HEK293T (cell line): Measurements from ENCODE around the gene LONP2.
"Not testable (repeated sequence)": the region's sequence is repeated elsewhere in the genome, so short reads cannot be mapped to it uniquely, and the experiment has no call there.

Experiments
- CTCF ChIA-PET: fragments of 350-600 bp; formaldehyde crosslinking; extraction: SDS; loops from one replicate; lab custom pipeline; 2021; ENCODE audit warnings: antibody characterized with exemption, inconsistent platforms; lab: Yijun Ruan, JAX
- POLR2A ChIA-PET: fragments of 350-600 bp; formaldehyde crosslinking; extraction: SDS; loops from one replicate; lab custom pipeline; 2020; ENCODE audit warnings: antibody characterized with exemption, inconsistent platforms; lab: Yijun Ruan, JAX
- DNase-seq: peaks from one replicate; pipeline ENCODE4 v3.0.0; 2012; ENCODE audit warnings: mixed read lengths; ENCODE audit errors: extremely low spot score
- ARNT ChIP-seq: fragments of 450-650 bp; IDR thresholded peaks from 2 replicates; pipeline ENCODE4 v1.6.1; 2017; ENCODE audit warnings: mild to moderate bottlenecking
- BHLHE40 ChIP-seq: fragments of 450-650 bp; IDR thresholded peaks from 2 replicates; pipeline ENCODE4 v1.6.1; 2016; ENCODE audit warnings: mild to moderate bottlenecking, moderate library complexity, borderline replicate concordance
- CTBP1 ChIP-seq: fragments of 450-650 bp; IDR thresholded peaks from 2 replicates; pipeline ENCODE4 v1.6.1; 2016; ENCODE audit warnings: borderline replicate concordance
- ELF4 ChIP-seq: fragments of 450-650 bp; IDR thresholded peaks from 2 replicates; pipeline ENCODE4 v1.6.1; 2017; ENCODE audit warnings: antibody characterized with exemption
- FOXA1 ChIP-seq: fragments of 450-650 bp; IDR thresholded peaks from 2 replicates; pipeline ENCODE4 v1.6.1; 2016; ENCODE audit warnings: mild to moderate bottlenecking
- FOXK2 ChIP-seq: fragments of 450-650 bp; IDR thresholded peaks from 2 replicates; pipeline ENCODE4 v1.6.1; 2016; ENCODE audit warnings: mild to moderate bottlenecking
- FOXM1 ChIP-seq: fragments of 450-650 bp; IDR thresholded peaks from 2 replicates; pipeline ENCODE4 v1.6.1; 2017; ENCODE audit warnings: mild to moderate bottlenecking, borderline replicate concordance
- HDGF ChIP-seq: fragments of 450-650 bp; IDR thresholded peaks from 2 replicates; pipeline ENCODE4 v1.6.1; 2017; ENCODE audit warnings: antibody characterized with exemption, borderline replicate concordance
- L3MBTL2 ChIP-seq: fragments of 450-650 bp; conservative IDR thresholded peaks from 2 replicates; pipeline ENCODE4 v1.6.1; 2016; ENCODE audit warnings: mild to moderate bottlenecking
- LEF1 ChIP-seq: fragments of 450-650 bp; IDR thresholded peaks from 2 replicates; pipeline ENCODE4 v1.6.1; 2017; ENCODE audit warnings: mild to moderate bottlenecking, borderline replicate concordance
- NFRKB ChIP-seq: fragments of 450-650 bp; IDR thresholded peaks from 2 replicates; pipeline ENCODE4 v1.6.1; 2016; ENCODE audit warnings: mild to moderate bottlenecking, moderate library complexity
- SP1 ChIP-seq: fragments of 450-650 bp; IDR thresholded peaks from 2 replicates; pipeline ENCODE4 v1.6.1; 2017
- SUZ12 ChIP-seq: fragments of 450-650 bp; IDR thresholded peaks from 2 replicates; pipeline ENCODE4 v1.6.1; 2016; ENCODE audit warnings: mild to moderate bottlenecking
- TARDBP ChIP-seq: fragments of 450-650 bp; IDR thresholded peaks from 2 replicates; pipeline ENCODE4 v1.6.1; 2016
- ZNF384 ChIP-seq: fragments of 450-650 bp; IDR thresholded peaks from 2 replicates; pipeline ENCODE4 v1.6.1; 2016
- TF ChIP-seq, protein P1 (sequence below): fragments of 450-650 bp; IDR thresholded peaks from 2 replicates; pipeline ENCODE4 v1.6.1; 2016

The LONP2 gene

DNA sequence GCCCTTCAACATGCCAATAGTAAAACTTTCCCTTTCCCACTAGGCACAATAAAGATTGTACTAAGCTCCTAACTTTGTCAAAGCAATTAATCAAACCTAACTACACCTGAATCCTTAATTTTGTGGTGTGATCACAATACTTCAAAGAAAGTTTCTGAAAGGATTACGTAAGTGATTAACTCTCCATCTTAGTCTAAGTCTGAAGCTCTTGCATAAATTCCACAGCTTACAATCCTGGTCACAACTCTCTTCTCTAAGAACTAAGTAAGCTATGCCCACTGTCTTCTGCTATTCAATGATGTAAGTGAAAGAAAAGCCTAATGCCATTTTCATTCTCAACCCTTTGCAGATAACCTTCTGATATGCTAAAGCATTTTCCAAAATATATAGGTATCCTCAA is 125.7 kb downstream of the LONP2 start:
- no peak for DNase-seq
- no peak for TF ChIP-seq LEF1
- TF ChIP-seq HDGF, result no peak
- no peak for TF ChIP-seq BHLHE40
- no peak for TF ChIP-seq TARDBP
- TF ChIP-seq, protein P1, sequence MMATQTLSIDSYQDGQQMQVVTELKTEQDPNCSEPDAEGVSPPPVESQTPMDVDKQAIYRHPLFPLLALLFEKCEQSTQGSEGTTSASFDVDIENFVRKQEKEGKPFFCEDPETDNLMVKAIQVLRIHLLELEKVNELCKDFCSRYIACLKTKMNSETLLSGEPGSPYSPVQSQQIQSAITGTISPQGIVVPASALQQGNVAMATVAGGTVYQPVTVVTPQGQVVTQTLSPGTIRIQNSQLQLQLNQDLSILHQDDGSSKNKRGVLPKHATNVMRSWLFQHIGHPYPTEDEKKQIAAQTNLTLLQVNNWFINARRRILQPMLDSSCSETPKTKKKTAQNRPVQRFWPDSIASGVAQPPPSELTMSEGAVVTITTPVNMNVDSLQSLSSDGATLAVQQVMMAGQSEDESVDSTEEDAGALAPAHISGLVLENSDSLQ, result no peak
- no peak for TF ChIP-seq FOXK2
- TF ChIP-seq SP1, result no peak
- no peak for TF ChIP-seq ZNF384
- no peak for TF ChIP-seq FOXM1
- TF ChIP-seq CTBP1, result no peak
- no peak for TF ChIP-seq ELF4
- no peak for TF ChIP-seq NFRKB
- TF ChIP-seq ARNT, result no peak
- TF ChIP-seq L3MBTL2, result no peak
- TF ChIP-seq FOXA1, result no peak
- no peak for TF ChIP-seq SUZ12
- ChIA-PET POLR2A (interaction anchor here (1.9 kb wide), 1 partner anchor 16 kb away, joined by 5 read pairs; the partner anchor contains the start of gene SIAH1), CTCF (interaction anchor here (0.9 kb wide), 1 partner anchor 253 kb away, joined by 5 read pairs; no protein-coding TSS in a partner anchor)

DNA sequence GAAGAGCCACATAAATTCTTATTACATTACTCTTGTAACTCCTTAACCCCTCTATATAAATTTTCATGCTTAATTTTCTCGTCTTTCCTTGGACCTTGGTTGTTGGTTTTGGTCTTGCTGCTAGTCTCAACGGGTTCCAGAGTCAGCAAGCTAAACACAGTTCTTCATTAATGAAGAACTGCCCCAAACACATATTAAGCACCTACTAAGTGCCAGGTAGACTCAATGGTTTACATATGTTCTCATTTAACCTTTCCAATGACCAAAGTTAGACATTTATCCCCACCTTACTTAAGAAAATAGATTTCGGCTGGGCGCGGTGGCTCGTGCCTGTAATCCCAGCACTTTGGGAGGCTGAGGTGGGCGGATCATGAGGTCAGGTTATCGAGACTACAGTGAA is 126.1 kb downstream of the LONP2 start:
- ChIA-PET CTCF (interaction anchor here (0.9 kb wide), 1 partner anchor 253 kb away, joined by 5 read pairs; no protein-coding TSS in a partner anchor), POLR2A (interaction anchor here (1.9 kb wide), 1 partner anchor 15 kb away, joined by 5 read pairs; the partner anchor contains the start of gene SIAH1)
- no peak for TF ChIP-seq CTBP1
- no peak for TF ChIP-seq NFRKB
- TF ChIP-seq FOXM1, result no peak
- no peak for TF ChIP-seq SUZ12
- no peak for TF ChIP-seq HDGF
- TF ChIP-seq SP1, result no peak
- TF ChIP-seq ARNT, result no peak
- TF ChIP-seq ELF4, result no peak
- TF ChIP-seq BHLHE40, result no peak
- TF ChIP-seq FOXK2, result no peak
- TF ChIP-seq, protein P1, result no peak
- TF ChIP-seq TARDBP, result no peak
- no peak for TF ChIP-seq L3MBTL2
- TF ChIP-seq LEF1, result no peak
- TF ChIP-seq ZNF384, result no peak
- TF ChIP-seq FOXA1, result no peak
- DNase-seq, result no peak

DNA sequence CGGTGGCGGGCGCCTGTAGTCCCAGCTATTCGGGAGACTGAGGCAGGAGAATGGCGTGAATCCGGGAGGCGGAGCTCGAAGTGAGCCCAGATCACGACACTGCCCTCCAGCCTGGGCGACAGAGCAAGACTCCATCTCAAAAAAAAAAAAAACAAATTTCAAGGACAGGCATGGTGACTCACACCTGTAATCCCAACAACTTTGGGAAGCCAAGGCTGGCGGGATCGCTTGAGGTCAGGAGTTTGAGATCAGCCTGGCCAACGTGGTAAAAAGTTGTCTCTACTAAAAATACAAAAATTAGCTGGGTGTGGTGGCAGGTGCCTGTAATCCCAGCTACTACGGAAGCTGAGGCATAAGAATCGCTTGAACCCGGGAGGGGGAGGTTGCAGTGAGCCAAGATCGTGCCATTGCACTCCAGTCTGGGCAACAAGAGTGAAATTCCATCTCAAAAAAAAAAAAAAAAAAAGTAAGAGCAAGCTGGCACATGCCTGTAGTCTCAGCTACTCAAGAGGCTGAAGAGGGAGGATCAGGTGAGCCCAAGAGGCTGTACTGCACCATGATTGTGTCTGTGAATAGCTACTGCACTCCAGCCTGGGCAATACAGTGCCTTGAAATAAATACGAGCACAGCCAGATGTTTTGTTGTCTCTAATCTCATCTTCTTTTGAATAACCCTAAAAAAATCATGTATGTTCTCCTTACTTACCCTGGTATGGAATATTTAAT is 126.7 kb downstream of the LONP2 start:
- ChIA-PET CTCF (interaction anchor here (0.6 kb wide), 2 partner anchors 14 to 159 kb away, joined by 3 to 11 read pairs; no protein-coding TSS in a partner anchor), POLR2A (interaction anchor here (1.9 kb wide), 1 partner anchor 15 kb away, joined by 5 read pairs; the partner anchor contains the start of gene SIAH1)
- DNase-seq, result not testable (repeated sequence)

DNA sequence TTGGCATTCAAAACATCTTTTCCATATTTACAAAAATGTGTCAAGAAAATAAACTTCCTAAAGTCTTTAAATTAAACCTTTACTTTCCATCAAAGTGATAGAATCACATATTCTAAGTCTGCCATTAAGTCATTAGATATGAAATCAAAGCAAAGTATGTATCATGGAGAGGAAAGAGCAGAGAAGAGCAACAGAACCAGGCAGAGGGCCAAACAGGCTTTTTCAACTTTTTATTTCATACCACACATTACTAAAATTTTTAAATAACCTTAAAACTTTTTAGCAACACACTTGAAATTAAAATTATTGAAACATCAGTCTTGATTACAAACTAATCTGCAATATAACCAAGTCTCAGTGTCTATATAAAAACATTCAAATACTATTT is 127.3 kb downstream of the LONP2 start:
- ChIA-PET POLR2A (interaction anchor here (1.9 kb wide), 1 partner anchor 14 kb away, joined by 5 read pairs; the partner anchor contains the start of gene SIAH1), CTCF (interaction anchor here (0.6 kb wide), 1 partner anchor 159 kb away, joined by 11 read pairs; no protein-coding TSS in a partner anchor)
- no peak for DNase-seq
- TF ChIP-seq HDGF (no peak), ARNT (no peak), LEF1 (no peak), FOXK2 (no peak), NFRKB (no peak), ELF4 (no peak), L3MBTL2 (no peak), FOXM1 (no peak)

DNA sequence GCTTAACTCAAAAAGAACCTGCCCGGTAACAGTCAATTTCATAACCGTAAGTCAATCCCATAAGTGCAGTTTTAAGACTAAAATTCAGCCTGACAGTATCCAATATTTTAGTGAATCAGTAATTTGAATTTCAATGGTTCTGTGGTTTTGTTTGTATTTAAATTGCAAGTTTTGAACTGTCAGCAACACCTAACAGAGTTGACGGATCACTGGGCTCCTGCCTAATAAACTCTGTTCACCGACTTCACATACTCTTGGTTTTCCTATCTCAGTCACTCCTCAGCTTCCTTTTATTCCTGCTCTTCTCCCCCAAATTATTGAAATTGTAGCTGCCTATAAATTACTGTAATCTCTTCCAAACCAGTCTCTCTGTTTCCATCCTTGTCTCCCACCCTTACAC is 128.6 kb downstream of the LONP2 start:
- no peak for DNase-seq
- ChIA-PET CTCF (no interaction called here), POLR2A (no interaction called here)
- TF ChIP-seq HDGF (no peak), TARDBP (no peak), BHLHE40 (no peak)
- TF ChIP-seq, protein P1, result no peak

DNA sequence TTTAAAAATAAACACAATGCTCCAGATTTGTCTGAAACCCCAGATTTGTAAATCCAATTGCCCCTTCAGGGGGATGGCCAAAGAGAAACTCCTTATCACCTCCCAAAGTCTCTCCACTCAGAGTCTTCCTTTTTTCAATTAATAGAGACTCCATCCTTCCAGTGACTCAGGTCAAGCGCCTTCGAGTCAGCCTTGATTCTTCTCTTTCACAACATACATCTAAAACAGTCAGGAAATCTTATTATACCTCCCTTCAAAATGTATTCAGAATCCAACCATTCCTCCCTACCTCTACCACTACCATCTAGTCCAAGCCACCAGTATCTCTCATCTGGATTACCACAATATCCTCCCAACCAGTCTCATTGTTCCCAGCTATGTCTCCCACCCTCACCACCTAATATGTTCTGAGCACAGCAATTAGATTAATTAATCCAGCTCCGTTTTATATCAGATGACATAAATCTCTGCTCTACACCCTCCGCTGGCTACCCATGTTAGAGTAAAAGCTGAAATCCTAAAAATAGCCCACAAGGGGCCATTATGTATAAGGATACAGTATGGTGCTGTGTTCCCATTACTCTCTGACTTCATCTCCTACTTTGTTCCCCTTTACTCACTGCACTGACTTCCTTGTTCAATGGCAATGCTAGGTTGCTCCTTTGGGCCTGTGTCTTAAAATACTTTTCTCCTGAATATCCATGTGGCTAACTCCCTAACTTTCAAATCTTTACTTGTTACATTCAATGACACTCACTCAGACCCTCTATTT is 129.3 kb downstream of the LONP2 start:
- no peak for TF ChIP-seq FOXM1
- no peak for DNase-seq
- POLR2A ChIA-PET, result no interaction called here
- CTCF ChIA-PET, result no interaction called here
